GM12801 (cell line): ENCODE data around the gene ABCD3.

Experiments
- TF ChIP-seq, protein P1 (sequence below): IDR thresholded peaks from one replicate; pipeline ENCODE4 v1.5.1; 2011; ENCODE audit warnings: control low read depth; ENCODE audit not compliant: insufficient read length; ENCODE audit errors: extremely low read depth

ABCD3 gene

DNA sequence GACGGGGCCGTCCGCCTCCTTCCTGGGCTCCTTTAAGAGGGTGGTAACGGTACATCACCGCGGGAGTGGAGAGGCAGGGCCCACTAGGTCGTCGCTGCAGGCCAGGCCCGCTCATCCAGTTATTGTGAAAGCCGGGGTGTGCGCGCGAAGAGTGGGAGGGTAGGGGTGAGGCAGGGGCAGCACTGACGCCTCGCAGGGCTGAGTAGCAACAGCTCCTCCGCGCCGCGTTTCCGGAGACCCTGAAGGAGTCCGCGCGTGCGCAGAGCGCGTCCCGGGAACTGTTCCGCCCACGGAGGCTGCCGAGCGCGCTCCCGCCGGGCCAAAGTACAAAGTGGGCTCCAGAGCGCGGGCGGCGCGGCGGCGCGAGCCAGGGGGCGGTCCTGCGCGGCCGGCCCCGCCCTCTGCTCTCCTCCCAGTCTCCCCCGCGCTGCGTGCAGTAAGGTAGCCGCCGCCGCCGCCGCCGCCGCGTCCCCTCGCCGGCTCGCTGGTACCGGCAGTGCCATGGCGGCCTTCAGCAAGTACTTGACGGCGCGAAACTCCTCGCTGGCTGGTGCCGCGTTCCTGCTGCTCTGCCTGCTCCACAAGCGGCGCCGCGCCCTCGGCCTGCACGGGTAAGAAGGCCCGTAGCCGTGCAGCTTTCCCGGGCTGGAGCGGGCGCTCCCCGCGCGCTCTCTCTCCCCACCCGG, at the start of gene ABCD3:
Gene ABCD3 (plus strand): TSS at position 412 of the 686 bp plus-strand sequence. CDS start 90 bp downstream, at position 502.
- TF ChIP-seq, protein P1, sequence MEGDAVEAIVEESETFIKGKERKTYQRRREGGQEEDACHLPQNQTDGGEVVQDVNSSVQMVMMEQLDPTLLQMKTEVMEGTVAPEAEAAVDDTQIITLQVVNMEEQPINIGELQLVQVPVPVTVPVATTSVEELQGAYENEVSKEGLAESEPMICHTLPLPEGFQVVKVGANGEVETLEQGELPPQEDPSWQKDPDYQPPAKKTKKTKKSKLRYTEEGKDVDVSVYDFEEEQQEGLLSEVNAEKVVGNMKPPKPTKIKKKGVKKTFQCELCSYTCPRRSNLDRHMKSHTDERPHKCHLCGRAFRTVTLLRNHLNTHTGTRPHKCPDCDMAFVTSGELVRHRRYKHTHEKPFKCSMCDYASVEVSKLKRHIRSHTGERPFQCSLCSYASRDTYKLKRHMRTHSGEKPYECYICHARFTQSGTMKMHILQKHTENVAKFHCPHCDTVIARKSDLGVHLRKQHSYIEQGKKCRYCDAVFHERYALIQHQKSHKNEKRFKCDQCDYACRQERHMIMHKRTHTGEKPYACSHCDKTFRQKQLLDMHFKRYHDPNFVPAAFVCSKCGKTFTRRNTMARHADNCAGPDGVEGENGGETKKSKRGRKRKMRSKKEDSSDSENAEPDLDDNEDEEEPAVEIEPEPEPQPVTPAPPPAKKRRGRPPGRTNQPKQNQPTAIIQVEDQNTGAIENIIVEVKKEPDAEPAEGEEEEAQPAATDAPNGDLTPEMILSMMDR = no peak

DNA sequence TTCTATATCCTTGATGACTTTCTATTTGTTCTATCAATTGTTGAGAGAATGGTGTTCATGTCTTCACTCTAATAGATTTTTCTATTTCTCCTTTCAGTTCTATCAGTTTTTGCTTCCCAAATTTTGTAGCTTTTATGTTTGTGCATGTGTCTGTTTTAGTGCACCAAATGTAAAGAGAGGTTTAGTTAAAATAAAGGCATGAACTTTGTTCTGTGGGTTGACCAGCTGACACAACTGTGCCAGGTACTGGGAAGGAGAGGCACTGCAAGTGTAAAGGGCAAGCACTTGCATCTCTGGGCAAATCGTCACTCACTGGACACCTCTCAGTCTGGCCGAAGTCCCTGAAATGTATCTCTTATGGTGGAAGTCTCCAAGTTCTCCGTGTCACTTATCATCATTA, 38.6 kb upstream of the ABCD3 start:
- TF ChIP-seq, protein P1 = no peak

DNA sequence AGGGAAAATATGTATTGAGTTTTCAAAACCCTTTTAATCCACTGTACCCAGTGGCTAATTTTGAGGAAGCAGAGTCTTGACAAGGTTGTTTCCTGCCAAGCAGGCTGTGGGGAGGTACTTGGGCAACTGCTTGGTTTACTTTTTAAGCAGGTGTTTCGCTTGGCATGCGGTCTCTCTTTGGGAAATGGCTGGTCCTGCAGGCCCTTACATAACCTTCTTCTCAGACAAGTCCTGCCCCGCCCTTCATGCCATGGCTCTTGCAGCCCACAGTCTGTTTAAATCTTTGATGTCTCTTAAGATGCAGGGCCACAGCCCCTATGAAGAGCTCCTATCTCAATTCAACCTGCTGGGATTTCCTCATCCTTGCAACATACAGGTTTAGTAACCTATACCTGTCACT, 36.0 kb upstream of the ABCD3 start:
- TF ChIP-seq, protein P1 = no peak

DNA sequence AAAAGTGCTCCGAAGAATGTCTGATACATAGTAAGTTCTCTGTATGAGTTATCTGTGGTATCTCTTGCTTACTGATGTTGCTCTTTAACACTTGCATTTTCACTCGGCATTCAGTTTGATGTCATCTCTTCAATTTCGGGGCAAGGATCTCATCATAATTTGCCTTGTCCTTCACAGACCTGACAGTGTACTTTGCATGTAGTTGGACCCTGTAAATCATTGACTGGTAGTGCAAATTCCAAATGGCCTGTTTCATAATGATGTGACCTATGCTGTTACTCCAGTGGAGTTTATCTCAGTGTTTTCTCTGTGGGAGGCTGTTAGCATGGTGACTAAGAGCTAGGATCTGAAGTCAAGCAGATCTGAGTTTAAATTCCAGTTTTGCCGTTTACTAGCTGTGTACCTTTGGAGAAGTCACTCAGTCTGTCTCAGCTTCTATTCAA, 34.2 kb upstream of the ABCD3 start:
- TF ChIP-seq, protein P1 = no peak

DNA sequence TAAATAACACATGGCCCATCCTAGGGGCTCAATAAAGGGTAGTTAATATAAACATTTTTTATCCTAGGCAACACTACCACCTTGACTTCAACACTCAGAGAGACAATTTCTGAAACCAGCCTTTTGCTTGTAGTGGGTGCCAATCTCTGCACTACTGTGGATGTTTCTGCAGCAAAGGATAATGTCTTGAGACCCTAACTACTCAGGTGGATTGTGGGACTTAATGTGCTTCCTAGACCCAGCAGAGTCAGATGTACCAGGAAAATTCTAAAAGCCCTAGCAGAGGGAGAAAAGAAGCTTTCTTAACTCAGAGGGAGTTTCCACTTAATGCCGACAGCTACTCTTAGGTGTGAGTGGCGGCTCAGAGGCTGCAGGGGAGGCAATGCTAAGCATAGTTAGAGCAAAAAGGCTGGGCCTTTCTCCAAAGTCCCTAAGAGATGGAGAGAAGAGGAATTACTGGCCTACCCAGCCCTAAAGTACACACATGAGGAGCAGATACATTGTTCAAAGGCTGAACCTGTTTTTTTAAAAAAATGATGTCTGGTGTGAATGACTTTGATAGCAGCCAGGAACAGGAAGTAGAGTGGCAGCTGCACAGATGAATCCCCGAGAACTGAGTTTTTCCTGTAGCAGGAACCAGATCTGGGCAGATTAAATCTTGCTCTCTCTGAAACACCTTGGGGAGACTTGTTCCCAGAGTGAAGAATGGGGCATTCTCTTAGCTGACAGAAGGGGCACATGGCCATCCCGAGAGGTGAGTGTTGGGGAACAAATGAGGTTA, 33.5 kb upstream of the ABCD3 start:
- TF ChIP-seq, protein P1 = no peak

DNA sequence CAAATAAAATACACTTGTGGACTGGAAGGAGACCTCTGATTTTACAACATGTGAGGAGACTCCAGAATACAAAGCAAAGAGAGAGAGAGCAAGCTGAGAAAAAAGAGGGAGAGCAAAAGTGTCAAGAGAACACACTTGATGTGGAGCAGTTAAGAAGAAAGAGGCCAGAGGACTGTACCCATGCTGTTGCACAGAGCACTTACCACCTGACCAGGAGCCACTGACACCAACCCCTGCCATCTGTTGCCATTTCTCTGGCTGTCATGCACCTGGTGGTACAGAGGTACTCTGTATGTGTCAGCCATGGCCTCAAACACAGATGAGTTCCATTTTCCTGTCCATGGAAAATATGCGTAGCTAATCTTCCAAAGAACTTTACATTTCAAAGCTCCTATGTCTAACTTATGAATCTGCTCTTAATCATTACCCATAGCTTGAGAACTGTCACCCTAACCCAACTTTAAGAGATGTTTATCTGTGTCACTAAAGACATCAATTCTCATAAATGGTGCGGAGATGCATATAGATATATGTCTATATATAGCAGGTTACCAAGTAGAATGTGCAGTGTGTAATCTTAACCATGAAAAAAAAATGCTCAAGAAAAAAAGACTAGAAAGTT, 32.8 kb upstream of the ABCD3 start:
- TF ChIP-seq, protein P1 = no peak

DNA sequence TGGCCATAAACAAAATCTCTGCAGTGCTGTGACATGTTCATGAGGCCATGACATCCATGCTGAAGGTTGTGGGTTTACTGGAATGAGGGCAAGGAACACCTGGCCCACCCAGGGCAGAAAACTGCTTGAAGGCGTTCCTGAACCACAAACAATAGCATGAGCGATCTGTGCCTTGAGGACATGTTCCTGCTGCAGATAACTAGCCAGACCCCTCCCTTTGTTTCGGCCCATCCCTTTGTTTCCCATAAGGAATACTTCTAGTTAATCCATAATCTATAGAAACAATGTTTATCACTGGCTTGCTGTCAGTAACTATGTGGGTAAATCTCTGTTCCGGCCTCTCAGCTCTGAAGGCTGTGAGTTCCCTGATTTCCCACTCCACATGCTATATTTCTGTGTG, 28.9 kb upstream of the ABCD3 start:
- TF ChIP-seq, protein P1 = no peak
